ENCODE results near the gene IGSF21.

DNA sequence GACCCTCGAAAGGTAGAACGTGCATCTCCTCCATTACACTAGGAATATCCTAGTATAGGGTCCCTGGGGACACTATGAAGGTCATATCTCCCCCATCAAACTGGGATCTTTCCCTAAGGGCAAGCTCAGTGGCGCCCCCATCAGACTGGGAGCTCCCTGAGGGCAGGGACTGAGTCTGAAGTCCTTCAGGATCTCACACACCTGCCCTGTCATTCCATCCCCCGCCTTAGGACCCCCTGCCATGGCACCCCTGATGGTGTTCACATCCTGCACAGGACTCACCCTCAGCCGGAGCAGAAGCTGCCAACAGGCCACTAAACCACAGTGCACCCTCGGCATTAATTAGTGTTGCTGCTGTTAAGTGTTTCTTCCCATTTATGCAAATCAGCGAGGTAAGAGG is 50.4 kb downstream of the IGSF21 start:
- TF ChIP-seq, protein P1, sequence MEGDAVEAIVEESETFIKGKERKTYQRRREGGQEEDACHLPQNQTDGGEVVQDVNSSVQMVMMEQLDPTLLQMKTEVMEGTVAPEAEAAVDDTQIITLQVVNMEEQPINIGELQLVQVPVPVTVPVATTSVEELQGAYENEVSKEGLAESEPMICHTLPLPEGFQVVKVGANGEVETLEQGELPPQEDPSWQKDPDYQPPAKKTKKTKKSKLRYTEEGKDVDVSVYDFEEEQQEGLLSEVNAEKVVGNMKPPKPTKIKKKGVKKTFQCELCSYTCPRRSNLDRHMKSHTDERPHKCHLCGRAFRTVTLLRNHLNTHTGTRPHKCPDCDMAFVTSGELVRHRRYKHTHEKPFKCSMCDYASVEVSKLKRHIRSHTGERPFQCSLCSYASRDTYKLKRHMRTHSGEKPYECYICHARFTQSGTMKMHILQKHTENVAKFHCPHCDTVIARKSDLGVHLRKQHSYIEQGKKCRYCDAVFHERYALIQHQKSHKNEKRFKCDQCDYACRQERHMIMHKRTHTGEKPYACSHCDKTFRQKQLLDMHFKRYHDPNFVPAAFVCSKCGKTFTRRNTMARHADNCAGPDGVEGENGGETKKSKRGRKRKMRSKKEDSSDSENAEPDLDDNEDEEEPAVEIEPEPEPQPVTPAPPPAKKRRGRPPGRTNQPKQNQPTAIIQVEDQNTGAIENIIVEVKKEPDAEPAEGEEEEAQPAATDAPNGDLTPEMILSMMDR (IDR thresholded peaks at IDR 0.05): no peak
- TF ChIP-seq, protein P2, sequence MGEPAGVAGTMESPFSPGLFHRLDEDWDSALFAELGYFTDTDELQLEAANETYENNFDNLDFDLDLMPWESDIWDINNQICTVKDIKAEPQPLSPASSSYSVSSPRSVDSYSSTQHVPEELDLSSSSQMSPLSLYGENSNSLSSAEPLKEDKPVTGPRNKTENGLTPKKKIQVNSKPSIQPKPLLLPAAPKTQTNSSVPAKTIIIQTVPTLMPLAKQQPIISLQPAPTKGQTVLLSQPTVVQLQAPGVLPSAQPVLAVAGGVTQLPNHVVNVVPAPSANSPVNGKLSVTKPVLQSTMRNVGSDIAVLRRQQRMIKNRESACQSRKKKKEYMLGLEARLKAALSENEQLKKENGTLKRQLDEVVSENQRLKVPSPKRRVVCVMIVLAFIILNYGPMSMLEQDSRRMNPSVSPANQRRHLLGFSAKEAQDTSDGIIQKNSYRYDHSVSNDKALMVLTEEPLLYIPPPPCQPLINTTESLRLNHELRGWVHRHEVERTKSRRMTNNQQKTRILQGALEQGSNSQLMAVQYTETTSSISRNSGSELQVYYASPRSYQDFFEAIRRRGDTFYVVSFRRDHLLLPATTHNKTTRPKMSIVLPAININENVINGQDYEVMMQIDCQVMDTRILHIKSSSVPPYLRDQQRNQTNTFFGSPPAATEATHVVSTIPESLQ (CRISPR knock-in tag; IDR thresholded peaks at IDR 0.05): no peak
- TF ChIP-seq, protein P3, sequence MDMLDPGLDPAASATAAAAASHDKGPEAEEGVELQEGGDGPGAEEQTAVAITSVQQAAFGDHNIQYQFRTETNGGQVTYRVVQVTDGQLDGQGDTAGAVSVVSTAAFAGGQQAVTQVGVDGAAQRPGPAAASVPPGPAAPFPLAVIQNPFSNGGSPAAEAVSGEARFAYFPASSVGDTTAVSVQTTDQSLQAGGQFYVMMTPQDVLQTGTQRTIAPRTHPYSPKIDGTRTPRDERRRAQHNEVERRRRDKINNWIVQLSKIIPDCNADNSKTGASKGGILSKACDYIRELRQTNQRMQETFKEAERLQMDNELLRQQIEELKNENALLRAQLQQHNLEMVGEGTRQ (CRISPR knock-in tag; IDR thresholded peaks at IDR 0.05): no peak
- TF ChIP-seq CREB1 (CRISPR knock-in tag; IDR thresholded peaks at IDR 0.05) (no peak), NR2C2 (CRISPR knock-in tag; IDR thresholded peaks at IDR 0.05) (no peak), ZNF138 (CRISPR knock-in tag; conservative IDR thresholded peaks at IDR 0.05) (no peak), FOXK1 (CRISPR knock-in tag; IDR thresholded peaks at IDR 0.05) (no peak)
- TF ChIP-seq, protein P4, sequence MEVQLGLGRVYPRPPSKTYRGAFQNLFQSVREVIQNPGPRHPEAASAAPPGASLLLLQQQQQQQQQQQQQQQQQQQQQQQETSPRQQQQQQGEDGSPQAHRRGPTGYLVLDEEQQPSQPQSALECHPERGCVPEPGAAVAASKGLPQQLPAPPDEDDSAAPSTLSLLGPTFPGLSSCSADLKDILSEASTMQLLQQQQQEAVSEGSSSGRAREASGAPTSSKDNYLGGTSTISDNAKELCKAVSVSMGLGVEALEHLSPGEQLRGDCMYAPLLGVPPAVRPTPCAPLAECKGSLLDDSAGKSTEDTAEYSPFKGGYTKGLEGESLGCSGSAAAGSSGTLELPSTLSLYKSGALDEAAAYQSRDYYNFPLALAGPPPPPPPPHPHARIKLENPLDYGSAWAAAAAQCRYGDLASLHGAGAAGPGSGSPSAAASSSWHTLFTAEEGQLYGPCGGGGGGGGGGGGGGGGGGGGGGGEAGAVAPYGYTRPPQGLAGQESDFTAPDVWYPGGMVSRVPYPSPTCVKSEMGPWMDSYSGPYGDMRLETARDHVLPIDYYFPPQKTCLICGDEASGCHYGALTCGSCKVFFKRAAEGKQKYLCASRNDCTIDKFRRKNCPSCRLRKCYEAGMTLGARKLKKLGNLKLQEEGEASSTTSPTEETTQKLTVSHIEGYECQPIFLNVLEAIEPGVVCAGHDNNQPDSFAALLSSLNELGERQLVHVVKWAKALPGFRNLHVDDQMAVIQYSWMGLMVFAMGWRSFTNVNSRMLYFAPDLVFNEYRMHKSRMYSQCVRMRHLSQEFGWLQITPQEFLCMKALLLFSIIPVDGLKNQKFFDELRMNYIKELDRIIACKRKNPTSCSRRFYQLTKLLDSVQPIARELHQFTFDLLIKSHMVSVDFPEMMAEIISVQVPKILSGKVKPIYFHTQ (CRISPR knock-in tag; IDR thresholded peaks at IDR 0.05): no peak
- TF ChIP-seq, protein P5, sequence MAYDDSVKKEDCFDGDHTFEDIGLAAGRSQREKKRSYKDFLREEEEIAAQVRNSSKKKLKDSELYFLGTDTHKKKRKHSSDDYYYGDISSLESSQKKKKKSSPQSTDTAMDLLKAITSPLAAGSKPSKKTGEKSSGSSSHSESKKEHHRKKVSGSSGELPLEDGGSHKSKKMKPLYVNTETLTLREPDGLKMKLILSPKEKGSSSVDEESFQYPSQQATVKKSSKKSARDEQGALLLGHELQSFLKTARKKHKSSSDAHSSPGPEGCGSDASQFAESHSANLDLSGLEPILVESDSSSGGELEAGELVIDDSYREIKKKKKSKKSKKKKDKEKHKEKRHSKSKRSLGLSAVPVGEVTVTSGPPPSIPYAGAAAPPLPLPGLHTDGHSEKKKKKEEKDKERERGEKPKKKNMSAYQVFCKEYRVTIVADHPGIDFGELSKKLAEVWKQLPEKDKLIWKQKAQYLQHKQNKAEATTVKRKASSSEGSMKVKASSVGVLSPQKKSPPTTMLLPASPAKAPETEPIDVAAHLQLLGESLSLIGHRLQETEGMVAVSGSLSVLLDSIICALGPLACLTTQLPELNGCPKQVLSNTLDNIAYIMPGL (CRISPR knock-in tag; IDR thresholded peaks at IDR 0.05): no peak

Data from WTC11 (cell line).